HG02840 (cell line): ENCODE results near the gene ADRB1.
A peak's percentile ranks its signal among the peaks of the same experiment; 100 is the strongest.

Experiments used
- ATAC-seq: cut with Tn5 transposase; IDR thresholded peaks from one replicate; pipeline ENCODE4 v1.9.1; 2021; ENCODE audit warnings: mild to moderate bottlenecking, moderate library complexity, moderate number of reproducible peaks; ENCODE audit not compliant: unreplicated experiment, low FRiP score

The ADRB1 gene

DNA sequence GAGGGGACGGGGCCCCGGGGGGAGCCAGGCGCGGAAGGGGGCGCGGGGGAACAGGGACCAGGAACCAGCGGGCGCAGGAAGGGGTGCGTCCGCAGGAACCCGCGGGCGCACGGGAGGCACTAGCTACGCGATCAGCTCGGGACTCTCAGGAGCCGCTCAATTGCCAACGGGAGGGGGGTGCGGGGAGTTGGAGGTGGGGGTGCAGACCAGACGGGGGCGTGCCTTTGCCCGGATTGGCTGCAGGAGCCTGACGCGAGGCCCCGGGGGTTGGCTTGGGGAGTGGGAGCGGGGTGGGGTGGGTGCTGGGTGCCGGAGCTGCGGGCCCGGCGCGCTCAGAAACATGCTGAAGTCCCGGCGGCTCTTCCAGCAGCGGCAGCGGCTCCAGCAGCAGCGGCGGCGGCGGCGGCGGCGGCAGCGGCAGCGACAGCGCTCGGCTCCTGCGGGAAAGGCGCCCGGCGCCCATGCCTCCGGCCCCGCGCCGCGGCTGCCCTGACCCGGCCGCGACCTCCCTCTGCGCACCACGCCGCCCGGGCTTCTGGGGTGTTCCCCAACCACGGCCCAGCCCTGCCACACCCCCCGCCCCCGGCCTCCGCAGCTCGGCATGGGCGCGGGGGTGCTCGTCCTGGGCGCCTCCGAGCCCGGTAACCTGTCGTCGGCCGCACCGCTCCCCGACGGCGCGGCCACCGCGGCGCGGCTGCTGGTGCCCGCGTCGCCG lies at the start of gene ADRB1:
Gene ADRB1, plus strand, starts transcription at position 335 of the 715 bp plus-strand sequence. Its CDS starts 267 bp downstream, at position 602.
- no peak for ATAC-seq

DNA sequence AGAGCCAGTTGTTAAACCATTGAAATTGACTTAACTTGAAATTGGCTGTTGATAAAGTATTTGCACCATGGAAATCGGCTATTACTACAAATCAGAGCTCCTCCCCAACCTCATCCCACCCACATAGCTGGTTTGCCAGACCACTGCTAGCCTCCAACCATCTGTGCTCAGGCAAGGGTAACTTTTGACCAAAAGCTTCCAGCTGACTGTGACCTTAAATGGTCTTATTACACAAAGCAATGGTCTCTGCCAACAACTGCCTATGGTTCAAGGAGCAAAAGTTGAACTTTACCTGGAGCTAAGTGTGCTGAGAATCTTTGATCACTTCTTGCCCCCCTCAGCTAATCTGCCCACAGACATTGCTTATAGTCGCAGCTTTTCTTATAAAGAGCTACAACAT lies 48.5 kb upstream of the ADRB1 start:
- ATAC-seq = no peak

DNA sequence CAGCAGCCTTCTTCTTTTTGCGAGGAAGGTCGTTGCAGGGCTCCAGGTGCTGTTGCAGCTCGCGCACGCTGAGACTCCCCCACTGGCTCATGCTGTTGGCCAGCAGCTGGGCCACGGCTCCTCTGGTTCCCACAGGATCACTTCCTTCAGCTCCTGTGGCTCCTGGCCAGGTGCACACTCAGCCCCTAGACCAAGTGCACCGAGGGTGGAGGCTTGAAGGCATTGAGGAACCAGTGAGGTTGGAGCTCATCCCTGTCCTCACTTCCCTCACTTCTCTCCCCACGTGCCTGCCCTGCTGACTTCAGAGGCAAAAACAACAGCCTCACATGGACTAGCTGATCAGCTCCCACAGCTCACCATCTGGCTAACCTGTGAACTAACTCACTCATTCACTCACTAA lies 46.2 kb upstream of the ADRB1 start:
- ATAC-seq = no peak

DNA sequence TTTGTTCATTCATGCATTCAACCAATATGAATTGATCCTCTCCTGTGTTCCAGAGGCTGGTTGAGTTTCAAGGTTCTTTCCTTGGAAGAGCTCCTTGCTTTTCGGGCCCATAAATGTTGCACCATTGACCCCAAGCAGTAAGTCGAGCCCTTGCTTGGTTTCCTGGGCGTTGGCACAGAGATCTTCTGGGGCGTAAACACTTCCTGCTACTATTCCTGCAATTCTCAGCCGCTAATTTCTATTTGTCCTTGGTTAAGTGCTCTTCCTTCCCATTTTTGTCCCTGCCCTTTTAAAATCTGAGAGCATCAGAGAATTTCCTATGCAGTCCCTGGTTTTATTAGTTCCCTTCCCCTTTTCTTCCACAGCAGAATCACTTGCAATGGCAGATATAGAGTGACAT lies 44.1 kb upstream of the ADRB1 start:
- no peak for ATAC-seq

DNA sequence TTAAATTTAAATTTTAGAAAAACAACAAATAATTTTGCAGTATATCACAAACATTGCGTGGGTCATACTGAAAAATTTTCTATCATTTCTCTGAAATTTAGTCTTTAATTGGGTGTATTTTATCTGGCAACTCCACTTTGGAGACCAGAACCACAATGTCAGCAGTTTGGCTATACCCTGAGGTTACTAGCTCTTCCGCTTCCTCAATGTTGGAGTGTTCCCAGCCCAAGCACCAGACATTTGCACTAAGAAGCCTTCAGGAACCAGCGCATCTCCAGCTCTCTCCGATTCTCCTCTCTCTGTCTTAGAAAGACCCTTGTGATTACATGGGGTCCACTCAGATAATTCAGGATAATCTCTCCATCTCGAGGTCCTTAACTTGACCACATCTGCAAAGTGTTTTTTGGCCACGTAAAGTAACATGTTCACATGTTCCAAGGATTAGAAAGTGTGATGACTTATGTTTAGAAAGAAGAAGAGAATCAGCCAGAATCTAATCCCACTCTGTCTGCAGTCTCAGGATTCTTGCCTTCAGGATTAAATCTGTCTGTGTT lies 43.1 kb upstream of the ADRB1 start:
- no peak for ATAC-seq

DNA sequence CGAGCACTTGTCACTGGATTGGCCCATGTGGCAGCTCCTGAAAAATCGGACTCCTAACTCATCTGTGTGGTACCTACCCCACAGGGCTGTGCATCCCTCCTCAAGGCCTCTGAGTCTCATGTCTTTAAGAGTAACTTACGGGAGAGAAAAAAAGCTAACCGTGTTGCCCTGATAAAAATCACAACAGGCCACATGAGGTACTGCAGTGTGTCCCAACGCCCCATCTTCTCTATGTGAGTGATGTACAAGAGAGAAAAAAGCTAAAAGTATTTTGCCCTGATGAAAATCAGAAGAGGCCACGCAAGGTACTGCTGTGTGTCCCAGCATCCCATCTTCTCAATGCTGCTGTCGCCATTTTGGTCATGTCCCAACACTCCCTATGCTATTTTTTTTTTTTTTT lies 41.2 kb upstream of the ADRB1 start:
- ATAC-seq = no peak

DNA sequence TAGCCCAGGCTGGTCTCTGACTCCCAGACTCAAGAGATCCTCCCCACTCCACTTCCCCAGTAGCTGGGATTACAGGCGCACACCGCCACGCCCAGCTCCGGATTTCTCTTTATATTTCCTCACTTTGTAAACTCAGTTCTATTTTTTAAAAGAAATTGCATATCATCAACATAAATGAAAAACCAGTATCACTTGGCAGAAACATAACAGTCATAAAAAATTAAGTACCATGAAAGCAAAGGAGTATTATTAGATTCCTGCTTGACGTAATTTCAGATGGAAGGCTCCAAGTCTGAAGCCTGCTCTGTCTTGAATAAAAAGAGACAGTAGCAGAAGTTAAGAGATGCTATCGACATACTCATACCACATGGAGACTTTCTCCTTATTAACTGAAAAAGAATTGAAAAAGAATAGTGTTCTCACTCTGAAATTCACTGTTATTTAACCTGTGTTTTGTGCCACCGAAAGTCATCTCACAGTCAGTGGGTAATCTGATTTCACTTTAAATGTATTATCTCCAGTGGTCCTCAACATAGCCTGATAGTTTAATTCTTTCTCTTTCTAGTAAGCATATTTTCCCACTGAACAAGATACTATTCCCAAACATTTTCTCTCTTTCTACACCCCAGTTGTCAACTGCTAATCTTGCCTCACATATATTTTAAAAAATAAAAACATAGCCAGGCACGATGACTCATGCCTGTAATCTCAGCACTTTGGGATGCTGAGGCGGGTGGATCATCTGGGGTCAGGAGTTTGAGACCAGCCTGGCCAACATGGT lies 40.3 kb upstream of the ADRB1 start:
- no peak for ATAC-seq

DNA sequence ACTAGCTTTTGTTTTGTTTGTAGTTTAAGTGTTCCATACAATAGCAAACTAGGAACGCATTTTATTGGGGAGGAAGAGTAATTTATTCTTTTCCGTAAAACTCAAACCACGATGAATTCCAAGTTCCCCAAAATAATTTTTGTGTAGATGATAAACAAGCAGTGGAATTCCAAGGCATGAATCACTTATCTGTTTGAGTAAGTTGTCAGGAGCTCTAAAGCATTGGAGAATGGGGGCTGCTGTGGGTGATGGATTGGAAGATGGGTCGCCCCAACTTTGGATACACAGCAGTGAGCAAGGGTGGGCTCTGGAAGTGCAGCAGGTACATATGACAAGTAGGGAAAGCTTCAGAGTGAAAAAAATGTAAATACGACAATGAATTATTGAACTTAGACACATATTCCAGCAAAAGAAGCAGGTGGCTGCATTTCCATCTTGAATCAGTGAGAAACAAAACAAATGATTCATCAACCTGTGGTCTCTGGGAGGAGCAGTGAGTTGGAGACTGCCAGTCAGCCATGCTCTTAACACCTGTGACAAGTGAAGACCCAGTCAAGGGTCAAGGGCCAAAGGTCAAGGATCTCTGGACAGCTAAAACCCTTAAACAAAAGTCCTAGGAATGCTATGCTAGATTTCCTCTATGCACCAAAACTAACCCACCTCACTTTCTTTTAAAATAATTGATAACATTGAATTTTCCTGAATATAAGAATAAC lies 34.2 kb upstream of the ADRB1 start:
- ATAC-seq = no peak

DNA sequence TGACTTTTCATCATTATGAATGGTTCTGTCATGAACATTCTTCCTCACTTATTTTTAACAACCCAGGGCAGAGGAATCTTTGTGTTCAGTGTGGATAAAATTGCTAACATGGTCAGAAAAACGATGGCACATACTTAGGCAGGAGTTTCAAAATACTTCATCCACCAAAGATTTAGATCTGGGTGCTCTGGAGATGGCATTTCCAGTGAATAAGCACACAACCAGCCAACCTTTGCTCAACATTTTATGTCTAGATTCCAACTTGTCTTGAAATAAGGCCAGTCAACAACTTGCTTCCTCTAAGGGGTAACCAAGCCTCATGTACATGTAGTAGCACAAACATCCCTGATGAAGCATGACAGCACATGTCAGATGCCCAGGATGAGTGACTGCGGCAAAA lies 33.4 kb upstream of the ADRB1 start:
- no peak for ATAC-seq

DNA sequence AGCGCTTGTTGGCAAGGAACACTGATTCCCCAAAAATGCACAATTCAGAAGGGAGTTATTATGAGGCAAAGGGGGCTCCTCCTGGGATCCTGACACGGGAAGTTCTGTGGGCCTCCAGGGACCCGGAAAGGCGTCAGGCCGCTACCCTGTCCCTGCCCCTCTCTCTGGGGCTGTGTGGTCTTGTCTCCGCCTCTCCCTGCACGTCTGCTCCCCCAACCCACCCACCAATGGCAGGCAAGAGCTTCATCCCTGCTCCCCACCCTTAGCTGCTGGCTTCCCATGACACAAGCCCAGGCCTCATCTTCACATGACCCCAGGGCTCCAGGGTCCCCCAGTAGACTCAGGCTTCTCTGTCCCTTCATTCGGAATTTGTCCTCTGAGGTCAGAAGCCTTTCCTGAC lies 31.0 kb upstream of the ADRB1 start:
- ATAC-seq = no peak

DNA sequence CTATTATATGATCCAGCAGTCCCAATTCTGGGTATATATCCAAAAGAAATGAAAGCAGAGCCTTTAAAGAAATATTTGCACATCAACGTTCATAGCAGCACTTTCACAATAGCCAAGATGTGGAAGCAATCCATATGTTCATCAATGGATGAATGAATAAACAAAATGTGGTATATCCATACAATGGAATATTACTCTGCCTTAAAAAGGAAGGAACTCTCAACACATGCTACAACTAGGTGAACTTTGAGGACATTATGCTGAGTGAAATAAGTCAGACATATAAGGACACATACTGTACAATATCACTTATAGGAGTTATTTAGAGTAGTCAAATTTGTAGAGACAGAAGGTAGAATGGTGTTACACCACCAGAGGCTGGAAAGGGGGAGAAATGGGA lies 28.0 kb upstream of the ADRB1 start:
- no peak for ATAC-seq

DNA sequence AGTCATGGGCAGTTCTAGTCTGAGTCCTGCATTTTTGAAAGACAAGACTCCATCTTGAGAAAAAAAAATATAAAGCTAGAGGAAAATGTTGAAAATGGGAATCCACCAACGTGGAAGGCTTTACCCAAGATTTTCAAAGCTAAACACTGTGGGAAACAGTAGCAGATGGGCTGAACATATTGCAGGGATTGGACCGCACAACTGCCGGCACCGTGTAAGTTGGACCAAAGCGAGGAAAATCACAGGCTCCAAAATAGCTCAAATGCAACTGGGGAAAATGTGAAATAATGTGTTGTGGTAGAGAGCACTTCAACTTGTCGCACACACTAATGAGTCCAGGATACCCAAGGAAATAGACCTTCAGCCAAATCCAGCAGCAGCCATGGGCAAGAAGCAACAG lies 26.4 kb upstream of the ADRB1 start:
- ATAC-seq = no peak

DNA sequence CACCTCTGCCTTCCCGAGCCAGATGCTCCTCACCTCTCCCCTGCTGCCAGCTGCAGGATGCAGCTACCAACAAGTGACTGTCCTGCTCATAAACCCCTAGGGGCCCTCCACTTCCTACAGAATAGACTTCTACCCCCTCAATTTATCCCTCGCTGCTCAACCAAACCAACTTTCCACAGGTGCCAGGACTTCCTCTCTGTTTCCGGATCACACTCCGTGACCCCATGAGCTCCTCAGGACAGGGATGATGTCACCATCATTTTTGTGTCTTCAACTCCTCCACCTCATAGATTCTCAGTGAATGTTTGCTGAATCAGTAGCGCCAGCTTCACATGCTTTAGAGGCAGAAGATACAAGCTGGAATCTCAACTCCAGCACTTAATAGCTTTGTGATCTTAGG lies 25.8 kb upstream of the ADRB1 start:
- no peak for ATAC-seq

DNA sequence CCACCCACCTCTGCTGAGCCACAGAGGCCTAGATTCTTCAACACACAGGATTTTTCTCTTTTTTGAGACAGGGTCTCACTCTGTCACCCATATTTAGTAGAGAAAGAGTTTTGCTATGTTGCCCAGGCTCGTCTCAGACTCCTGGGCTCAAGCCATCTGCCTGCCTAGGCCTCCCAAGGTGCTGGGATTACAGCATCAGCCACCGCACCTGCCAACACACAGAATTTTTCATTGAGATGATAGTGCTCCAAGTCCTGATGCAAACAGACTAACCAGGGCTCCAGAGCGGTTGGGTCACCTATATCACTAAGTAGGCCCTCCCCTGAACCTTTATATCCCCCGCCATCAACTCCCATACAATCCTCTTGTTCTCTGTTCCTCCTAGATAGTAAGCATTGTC lies 24.4 kb upstream of the ADRB1 start:
- no peak for ATAC-seq

DNA sequence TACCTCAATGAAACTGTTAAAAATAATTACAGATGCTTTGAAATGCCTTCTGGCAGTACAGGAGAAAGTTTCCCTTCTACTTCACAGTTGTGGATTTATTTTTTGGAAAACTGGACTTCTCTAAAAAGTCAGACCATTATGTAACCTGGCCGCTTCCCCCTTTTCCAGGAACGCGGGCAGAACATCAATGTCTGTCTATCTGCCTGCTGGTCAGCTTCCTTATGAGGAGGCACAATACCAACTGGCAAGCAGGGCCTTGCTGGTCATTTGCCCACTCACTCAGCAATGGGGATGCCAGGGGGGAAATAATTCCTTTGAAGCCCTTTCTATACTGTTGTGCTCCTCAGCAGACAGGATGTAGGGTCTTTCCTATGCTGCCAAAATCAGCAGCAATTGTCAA lies 22.5 kb upstream of the ADRB1 start:
- ATAC-seq = no peak

DNA sequence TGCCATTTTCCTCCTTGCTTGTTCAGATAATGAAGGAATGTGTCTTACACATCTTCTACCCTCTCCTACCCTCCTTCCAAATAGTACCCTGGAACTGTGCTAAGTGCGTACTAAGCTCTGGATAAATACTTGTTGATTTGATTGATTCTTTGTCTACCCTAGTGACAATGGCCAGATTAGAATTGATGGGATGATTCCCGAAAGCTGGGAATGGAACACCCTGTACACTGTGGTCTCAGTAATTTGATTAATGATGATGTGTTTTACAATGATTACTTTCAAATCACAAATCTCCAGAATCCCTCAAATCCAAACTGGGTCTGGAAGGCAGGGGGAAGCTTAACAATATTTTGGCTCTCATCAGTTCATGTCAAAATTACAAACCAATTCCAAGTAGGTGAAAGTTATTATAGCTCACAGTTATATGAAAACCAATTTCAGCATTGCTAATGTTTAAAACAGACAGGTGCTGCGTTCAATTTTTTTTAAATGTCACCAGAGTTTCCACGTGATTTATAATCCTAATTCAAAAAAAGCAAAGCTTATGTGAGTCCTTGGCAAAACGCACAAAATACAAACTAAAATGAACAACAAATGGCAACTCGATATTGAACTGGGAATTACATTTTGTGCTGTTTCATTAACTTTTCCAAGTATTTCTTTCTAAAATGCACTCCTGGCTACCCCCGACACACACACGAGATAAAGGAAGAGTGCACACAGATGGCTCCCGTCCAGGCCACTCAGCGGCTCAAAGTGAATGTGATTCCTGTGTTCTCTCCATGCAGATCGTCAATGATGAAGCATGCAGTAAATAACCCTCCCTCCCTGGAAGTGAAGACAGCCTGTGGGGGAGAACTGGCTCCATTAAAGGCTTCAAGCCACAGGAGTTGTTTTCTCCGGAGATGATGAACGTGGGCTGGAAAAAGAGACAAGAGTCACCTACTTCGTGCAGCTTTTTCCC lies 21.7 kb upstream of the ADRB1 start:
- no peak for ATAC-seq

DNA sequence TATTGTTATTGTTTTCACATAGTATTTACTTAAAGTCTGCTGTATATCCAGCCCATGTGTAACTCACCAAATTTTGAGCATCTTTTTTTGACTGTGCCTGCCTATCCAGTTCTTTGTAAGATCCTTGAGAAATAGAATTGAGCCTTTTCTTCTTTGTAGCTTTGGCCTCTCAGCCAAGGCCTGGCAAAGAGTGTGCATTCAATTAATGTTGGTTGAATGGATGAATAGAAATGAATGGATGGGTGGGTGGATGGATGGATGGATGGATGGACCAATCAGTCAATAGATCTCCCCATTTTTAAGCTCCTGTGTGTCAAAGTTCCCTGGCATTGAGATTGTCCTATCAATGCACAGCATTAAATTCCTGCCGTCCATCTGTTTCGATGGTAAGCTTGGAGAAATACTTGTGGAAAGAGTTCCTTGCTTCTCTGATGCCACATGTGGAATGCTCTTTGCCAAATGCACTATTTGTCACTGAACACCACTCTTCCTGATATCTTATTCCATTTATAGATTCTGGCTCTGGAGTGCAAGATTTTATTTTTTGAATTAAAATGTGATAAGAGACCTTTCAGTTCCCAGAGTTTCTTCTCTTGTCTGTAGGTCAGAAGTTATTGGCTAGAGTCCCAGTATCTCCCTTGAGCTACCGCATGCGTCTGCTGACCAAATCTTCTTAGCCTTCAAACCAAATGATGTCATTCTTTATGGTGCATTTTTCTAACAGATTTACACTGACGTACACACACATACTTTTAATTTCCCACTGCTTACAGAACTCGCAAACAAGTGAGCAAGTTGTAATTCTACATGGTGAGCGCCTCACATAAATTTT lies 20.7 kb upstream of the ADRB1 start:
- ATAC-seq = no peak

DNA sequence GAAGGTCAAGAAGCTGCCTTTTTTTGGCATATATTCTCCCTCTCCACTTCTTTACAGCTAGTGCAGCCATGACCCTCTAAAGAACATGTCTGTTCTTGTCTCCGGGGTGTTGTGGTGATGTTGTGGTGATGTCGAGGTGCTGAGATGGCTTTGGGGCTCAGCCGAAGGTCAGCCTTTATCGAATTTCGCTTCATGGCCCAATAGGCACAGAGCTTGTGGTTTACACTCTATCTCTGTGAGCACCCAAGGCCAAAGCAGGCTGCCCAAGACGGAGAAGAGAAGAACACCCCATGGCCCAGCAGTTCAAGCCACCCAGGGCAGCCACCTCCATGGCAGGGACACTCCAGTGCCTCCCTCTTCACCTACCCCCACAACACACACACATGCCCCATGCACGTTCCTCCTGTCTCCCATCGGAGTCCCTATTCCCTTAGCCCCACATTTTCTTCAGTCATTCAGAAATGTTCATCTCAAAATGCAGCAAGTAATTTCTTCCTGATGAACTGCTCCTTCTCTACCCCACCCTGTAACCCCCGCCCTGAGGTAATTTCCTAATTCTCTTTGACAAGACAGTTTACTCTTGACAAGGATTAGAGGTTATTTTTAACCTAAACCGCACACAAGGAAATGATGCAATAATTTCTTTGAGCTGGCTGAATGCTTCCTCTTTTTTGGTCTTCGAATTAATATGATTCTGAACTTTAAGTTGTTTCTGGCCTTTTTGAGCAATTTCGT lies 18.6 kb upstream of the ADRB1 start:
- peak; percentile 71 for ATAC-seq
